Vagina (tissue), 2 donors: ENCODE data around the gene MBP.

Source experiments
- CTCF ChIP-seq, 3 experiments: fragments of 450-650 bp in 2 of 3; fragments of 200-600 bp in 1 of 3; sonication (generic) in 1 of 3; IDR thresholded peaks; one replicate each; pipeline ENCODE4 v1.5.1; 2017 to 2019; ENCODE audit warnings: antibody characterized with exemption in 3 of 3, mild to moderate bottlenecking in 2 of 3, moderate library complexity in 2 of 3
- POLR2A ChIP-seq, 2 donors: fragments of 450-650 bp; IDR thresholded peaks; one replicate each; pipeline ENCODE4 v1.6.1; 2017; ENCODE audit warnings: antibody characterized with exemption in 2 of 2, mild to moderate bottlenecking in 2 of 2, moderate library complexity in 2 of 2
- POLR2AphosphoS5 ChIP-seq, 2 donors: sonication (generic); formaldehyde crosslinking; IDR thresholded peaks; one replicate each; pipeline ENCODE4 v1.9.0; 2017; ENCODE audit warnings: antibody characterized with exemption in 2 of 2, mild to moderate bottlenecking in 2 of 2, low read depth in 1 of 2; ENCODE audit not compliant: insufficient read depth in 1 of 2

- TF ChIP-seq POLR2AphosphoS5 (IDR thresholded peaks at IDR 0.05; ENCODE audit: insufficient read depth in 1 of 2, low read depth in 1 of 2) (no peak), CTCF (IDR thresholded peaks at IDR 0.05) (no peak), POLR2A (IDR thresholded peaks at IDR 0.05) (no peak)
These were observed 191.3 kb downstream of the MBP start for GRCh38 chr18:76941284-76941683.
